ENCODE data around the gene LAP3.
"Not testable (repeated sequence)": the region's sequence is repeated elsewhere in the genome, so short reads cannot be mapped to it uniquely, and the experiment has no call there.

Gene LAP3

DNA sequence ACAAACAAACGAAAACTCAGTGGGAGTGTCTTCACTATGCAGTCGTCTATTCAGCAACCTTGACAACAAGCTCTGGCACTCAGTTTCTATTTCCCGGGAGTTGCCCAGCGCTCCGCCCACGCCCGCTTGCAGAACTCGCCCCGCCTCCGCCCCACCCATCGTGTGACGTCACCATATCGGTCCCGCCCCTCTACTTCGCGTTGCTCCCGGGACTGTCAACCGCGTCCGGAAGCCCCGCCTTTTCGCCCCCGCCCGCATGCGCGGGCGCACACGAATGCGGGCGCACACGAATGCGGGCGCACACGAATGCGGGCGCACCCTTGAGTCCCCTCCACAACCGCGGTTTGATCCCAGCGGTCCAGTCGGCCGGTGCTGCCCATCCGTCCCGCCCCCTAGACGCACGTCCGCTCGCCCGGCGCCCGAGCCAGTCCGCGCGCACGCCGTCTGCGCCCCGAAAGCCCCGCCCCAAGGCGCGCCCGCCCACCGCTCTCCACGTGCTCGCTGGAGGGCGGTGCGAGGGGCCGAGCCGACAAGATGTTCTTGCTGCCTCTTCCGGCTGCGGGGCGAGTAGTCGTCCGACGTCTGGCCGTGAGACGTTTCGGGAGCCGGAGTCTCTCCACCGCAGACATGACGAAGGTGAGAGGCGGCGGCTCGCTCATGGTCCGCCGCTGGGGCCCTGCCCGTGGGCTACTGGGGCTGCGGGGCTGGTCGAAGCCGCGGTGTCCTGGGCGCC, at the start of gene LAP3:
Gene LAP3, plus strand, starts transcription at position 267 of the 733 bp plus-strand sequence. Its CDS starts 268 bp downstream, at position 535.
- peak; percentile 98 for DNase-seq

- DNase-seq = no peak
Observed at GRCh38 chr4:17528551-17529165, 48.3 kb upstream of the LAP3 start.

DNA sequence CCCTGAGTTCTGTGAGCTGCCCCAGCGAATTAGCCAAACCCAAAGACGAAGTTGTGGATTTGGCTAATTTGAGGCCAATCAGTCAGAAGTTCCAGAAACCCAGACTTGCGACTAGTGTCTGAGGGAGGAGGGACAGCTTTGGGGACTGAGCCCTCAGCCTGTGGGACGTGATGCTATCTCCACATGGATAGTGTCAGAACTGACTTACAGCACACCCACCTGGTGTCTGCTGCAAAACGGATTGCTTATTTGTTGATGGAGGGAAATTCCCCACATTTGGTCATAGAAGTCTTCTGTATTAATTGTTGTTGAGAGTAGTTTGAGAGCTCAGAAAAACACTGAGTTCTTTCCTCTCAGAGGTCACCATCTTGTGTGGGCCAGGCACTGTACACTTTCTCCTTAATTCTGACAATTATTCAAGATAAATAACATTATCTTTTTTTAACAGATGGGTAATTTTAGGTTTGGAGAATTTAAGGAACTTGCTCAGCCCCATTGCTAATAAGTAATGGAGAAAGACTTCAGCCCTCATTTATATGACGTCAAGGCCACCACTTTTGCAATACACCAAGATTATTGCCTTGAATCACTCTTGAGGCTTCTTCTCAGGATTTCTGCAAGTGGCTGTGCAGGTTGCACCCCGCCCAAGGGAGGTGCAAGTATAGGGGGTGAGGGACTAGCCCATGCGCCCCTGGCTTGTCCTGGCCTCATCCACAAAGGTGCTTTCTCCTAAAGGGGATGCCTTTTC, 45.3 kb upstream of the LAP3 start:
- no peak for DNase-seq

- DNase-seq = no peak
Observed at GRCh38 chr4:17534705-17535104, 42.3 kb upstream of the LAP3 start.

DNA sequence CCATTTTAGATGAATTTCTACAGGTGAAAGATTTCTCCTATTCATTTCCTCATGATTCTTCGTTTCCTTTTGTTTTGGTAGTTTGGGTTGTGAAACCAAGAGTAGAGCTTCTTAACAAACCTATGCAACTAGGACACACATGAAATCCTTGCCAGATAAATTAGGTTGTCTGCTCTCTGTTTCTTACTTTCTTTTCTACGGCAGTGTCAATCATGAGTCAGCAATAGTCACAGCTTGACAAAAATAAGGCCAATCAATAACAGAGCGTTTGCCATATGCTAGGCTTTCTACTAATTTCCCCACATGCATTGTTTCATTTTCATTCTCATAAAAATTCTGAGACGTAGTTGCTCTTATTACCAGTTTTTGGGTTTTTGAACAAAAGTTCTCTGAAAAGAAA, 41.8 kb upstream of the LAP3 start:
- DNase-seq = no peak

DNA sequence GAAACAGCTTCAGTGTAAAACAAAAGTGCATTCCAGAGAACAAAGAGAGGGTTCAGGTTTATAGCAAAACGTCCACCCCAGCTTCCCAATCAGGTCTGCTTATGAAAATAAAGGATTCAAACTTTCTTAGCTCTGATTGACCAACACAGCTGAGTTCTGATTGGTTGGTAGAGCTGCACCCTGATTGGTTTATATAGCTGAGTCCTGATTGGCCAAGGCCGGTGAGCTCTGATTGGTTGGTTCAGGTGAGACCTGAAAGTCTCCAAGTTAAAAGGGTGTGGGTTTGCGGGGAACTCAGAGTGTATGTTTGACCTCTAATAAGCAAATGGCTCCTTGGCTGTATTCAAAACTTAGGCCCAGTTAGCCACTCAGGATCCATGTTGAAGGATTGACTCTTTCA, 41.1 kb upstream of the LAP3 start:
- no peak for DNase-seq

GRCh38 chr4:17537060-17537459, 39.9 kb upstream of the LAP3 start:
- not testable (repeated sequence) for DNase-seq

DNA sequence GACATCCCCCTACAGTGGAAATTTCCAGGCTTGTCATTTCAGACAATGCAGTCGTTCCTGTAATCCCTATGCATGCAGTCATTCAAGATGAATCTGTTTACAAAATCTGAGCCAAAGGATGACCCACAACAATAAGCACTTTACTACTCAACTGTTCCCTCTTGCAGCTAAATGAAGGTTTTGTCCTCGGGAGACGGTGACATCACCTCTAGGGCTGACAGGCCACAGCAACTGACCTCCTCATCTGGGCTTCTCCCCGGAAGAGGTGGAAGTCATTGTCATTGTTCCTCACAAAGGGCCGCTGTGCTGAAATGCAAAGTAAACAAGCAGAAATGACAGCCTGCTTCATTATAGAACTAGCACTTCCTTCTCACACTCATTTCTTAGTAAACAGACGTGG, 32.8 kb upstream of the LAP3 start:
- DNase-seq = no peak

DNA sequence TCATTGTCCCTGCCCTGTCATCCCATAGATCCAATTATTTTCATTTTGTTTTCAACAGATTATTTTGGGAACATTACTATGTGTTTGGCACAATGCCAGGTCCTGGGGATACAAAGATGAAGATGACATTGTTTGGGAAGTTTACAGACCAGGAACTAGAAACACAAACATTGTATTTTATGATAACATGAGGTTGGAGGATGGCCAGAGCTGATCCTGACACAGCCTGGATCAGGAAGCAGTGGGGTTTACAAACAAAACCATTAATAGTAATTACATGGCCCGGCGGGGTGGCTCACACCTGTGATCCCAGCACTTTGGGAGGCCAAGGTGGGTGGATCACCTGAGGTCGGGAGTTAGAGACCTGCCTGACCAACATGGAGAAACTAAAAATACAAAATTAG, 32.2 kb upstream of the LAP3 start:
- no peak for DNase-seq

DNA sequence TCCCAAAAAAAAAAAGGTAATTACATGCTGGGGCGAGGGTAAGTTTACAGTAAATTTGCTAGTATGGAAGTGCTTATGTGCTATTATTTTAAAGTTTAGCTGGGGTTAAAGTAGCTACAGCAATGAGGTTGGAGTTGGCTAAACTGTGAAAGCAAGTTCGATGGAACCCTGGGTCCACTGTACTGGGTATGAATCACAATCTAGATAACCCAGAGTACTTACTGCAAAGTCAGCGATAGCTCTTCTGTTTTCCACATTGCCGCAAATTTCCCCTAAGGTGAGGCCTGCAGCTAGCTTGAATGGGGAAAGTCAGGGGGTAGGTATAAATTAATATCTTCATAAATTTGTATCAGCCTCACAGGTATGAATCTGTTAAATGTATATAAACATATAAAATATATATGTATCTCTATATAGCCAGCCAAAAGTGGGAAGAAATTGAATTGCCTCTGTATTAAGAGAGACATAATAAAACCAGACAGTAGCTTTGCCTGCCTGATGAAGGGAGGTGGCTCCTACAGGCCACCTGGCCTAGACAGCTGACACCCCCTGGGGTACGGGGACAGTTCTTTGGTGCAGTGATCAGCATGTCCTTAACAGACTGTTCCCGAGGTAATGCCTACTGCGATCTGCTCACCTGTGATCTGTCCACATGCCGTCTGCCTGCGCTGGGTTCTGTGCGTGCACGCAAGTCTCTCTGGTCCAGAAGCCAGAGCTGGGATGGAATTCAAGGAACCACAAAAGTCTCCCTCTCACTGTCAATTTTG, 31.4 kb upstream of the LAP3 start:
- no peak for DNase-seq

- DNase-seq = no peak
Observed at GRCh38 chr4:17546222-17546621, 30.8 kb upstream of the LAP3 start.

GRCh38 chr4:17546678-17547077, 30.3 kb upstream of the LAP3 start:
- no peak for DNase-seq

- no peak for DNase-seq
Observed at GRCh38 chr4:17550549-17550948, 26.4 kb upstream of the LAP3 start.

DNA sequence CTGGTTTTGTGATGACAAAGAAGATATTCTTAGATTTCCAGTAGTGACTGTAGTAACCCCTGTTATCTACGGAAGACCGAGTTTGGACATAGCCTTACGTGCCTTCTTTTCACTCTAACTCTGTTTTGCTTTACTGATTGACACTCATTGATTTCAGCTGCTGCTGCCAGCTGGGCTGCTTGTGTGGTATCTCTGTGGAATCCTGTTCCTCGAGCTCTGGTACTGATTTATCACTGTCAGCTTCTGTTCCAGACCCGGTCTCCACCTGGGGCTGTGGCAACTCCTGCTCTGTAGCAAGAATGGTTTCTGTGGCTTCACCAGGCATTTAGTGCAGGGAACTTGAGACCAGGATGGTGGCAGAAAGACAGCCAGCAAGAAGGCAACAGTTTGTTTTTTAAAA, 24.6 kb upstream of the LAP3 start:
- DNase-seq = no peak

GRCh38 chr4:17554568-17554967, 22.4 kb upstream of the LAP3 start:
- DNase-seq = no peak

DNA sequence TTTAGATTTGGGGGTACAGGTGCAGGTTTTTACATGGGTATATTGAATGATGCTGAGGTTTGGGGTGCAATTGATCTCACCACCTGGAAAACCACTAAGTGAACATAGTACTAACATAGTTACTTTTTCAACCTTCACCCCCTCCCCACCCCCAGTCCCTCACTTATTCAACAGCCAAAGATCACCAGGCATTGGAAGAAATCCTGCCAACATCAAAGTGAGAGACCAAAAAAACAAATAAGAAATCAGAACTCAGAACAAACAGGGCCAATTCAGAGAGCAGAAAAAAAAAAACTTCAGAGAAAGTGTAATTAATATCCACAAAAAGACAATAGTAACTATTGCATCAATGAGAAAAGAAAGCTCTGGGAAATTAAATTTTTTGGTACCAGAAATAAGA, 20.5 kb upstream of the LAP3 start:
- DNase-seq = no peak

DNA sequence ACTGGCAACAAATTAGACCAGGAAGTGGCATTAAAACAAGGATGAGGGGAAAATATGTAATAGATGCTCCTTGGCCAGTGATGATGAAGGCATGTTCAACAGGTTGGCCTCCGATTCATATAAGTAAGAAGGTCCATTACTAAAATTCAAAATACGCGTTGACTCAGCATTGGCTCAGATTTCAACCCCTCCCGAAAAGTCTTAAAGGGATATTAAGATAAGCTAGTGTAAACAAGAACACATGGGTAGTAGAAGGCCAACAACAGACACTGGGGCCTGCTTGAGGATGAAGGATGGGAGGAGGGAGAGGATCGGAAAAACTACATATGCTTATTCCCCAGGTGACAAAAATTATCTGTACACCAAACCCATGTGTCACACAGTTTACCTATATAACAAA, 19.1 kb upstream of the LAP3 start:
- DNase-seq = no peak

GRCh38 chr4:17558941-17559708, 17.9 kb upstream of the LAP3 start:
- no peak for DNase-seq

- DNase-seq = no peak
Observed at GRCh38 chr4:17559709-17560048, 17.3 kb upstream of the LAP3 start.

- DNase-seq = no peak
Observed at GRCh38 chr4:17560065-17560673, 16.8 kb upstream of the LAP3 start.

DNA sequence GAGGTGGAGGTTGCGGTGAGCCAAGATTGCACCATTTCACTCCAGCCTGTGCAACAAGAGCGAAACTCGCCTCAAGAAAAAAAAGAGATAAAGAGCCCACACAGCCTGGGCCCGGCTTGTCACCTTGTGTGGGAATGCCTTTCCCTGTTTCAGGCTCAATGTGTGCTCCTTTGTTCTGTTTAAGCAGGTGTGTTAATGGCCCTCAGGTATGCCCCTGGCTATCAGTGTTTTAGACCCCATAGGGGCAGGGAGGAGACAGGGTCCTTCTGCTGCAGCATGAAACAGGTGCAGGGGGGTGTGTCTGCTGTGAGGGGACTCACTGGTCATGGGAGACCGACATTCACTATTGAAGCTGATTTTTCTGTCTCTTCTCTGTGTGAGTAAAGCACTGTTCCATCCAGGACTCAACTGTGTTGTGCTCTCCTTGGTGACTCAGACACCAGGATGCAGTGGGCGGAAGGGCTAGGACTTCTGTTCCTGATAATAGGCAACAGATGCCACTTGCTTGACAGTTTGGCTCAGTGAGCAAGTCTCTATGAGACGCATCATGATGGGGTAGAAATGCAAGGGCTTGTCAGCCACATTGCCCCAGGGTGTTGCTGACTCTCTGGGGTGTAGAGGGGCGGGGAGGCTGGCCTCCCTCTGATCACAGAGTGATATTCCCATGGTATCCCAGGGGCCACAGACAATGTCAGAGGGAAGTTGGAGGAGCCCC, 15.6 kb upstream of the LAP3 start:
- no peak for DNase-seq

DNA sequence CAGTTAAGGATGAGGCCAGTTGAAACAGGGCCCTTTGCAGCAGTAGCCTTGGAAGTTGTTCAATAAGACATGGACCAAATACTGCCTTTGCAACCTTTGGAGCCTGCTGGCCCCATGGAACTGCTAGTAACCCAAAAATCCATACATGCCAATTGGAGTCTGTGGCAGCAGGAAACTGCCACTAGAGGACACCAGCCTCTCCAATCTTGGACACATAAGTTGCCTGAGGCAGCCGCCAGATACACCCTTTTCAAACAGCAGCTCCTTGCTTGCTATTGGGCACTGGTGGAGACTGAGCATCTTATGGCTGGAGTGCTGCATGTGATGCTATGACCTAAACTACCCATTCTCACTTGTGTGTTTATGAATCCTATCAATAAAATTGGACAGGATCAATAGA, 14.8 kb upstream of the LAP3 start:
- DNase-seq = no peak

All from stimulated activated CD4-positive, alpha-beta T cell treated with anti-CD3 and anti-CD28 coated beads, Interleukin-1b, Interleukin-23, amount 100 ng/mL, for 48 hours (primary cell).